H1 (cell line): ENCODE measurements around the gene PDK4.

Experiments
- POLR2A ChIP-seq, 2 experiments: IDR thresholded peaks; 1 replicate in 1 of 2; 2 replicates in 1 of 2; pipeline ENCODE4 v1.6.1; 2011; ENCODE audit warnings: low read depth in 2 of 2, low read length in 2 of 2, mild to moderate bottlenecking in 2 of 2; ENCODE audit errors: control extremely low read depth in 1 of 2
- SUZ12 ChIP-seq: fragments of 200-600 bp; sonication (generic); IDR thresholded peaks from 2 replicates; pipeline ENCODE4 v1.6.1; 2012; ENCODE audit warnings: mild to moderate bottlenecking, inconsistent platforms, low read length, moderate library complexity, mixed read lengths

DNA sequence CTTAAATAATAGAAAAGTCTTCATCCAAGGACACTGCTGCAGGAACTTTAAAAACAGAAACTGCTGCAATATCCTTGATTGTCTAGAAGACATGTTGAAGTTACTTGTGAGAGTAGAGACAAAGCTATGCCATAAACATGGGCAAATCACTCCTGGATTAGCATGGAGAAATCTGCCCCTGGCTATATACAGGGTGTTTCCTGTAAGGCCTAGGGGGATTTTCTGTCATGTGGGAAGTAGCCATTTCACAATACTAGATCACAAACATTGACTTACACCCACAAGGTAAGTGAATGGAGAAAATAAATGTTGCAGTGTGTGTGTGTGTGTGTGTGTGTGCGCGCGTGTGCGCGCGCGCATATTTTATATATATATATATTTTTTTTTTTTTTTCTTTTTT lies 35.2 kb upstream of the PDK4 start:
- TF ChIP-seq POLR2A (IDR thresholded peaks at IDR 0.05; ENCODE audit: control extremely low read depth in 1 of 2, low read depth in 2 of 2, low read length in 2 of 2): no peak
- TF ChIP-seq SUZ12: no peak
